HEK293 (cell line): ENCODE data around the gene PDZRN3.
A peak's percentile ranks its signal among the peaks of the same experiment; 100 is the strongest.

ENCODE experiments used
- CTCF ChIA-PET: fragments of 350-600 bp; formaldehyde crosslinking; extraction: SDS; loops from one replicate; lab custom pipeline; 2021; ENCODE audit warnings: antibody characterized with exemption; lab: Yijun Ruan, JAX
- POLR2A ChIA-PET: fragments of 300-600 bp; formaldehyde crosslinking; extraction: SDS; loops from one replicate; lab custom pipeline; 2020; ENCODE audit warnings: antibody characterized with exemption, inconsistent platforms; lab: Yijun Ruan, JAX
- H3K27ac ChIP-seq: fragments of 200-500 bp; sonication (Bioruptor generic); 2 replicates; pipeline ENCODE4 v1.5.1; 2014; ENCODE audit warnings: low read depth, low read length, control low read depth, inconsistent platforms; ENCODE audit errors: extremely low read depth
- H3K36me3 ChIP-seq, 2 experiments: fragments of 200-500 bp in 1 of 2; sonication (Bioruptor generic) in 1 of 2; 1 replicate in 1 of 2; 2 replicates in 1 of 2; pipeline ENCODE4 v1.5.1; 2014 to 2017; ENCODE audit warnings: inconsistent platforms in 2 of 2, low read length in 2 of 2; ENCODE audit not compliant: control insufficient read depth in 2 of 2, insufficient read depth in 1 of 2
- H3K4me1 ChIP-seq: fragments of 200-500 bp; sonication (Bioruptor generic); 2 replicates; pipeline ENCODE4 v1.5.1; 2014; ENCODE audit warnings: mild to moderate bottlenecking, low read length, inconsistent platforms; ENCODE audit not compliant: control insufficient read depth, insufficient read depth
- H3K4me3 ChIP-seq: 2 replicates; pipeline ENCODE4 v1.5.1; 2011; ENCODE audit warnings: low read depth, mild to moderate bottlenecking, control low read depth, low read length, moderate library complexity
- H3K9me3 ChIP-seq: fragments of 200-500 bp; sonication (Bioruptor generic); 2 replicates; pipeline ENCODE4 v1.5.1; 2014; ENCODE audit warnings: low read depth, low read length, inconsistent platforms; ENCODE audit not compliant: control insufficient read depth, insufficient read depth
- GLI2 ChIP-seq: fragments of 450-650 bp; formaldehyde crosslinking; IDR thresholded peaks from 2 replicates; pipeline ENCODE4; 2017; ENCODE audit warnings: missing biosample characterization, missing genetic modification characterization, low read depth, borderline replicate concordance
- HIC1 ChIP-seq: fragments of 450-650 bp; formaldehyde crosslinking; IDR thresholded peaks from 2 replicates; pipeline ENCODE4 v1.5.1; 2016; ENCODE audit warnings: missing biosample characterization, missing genetic modification characterization
- HOXA7 ChIP-seq: sonication (generic); formaldehyde crosslinking; IDR thresholded peaks from 2 replicates; pipeline ENCODE4 v1.8.1; 2022; ENCODE audit warnings: missing genetic modification reagents, borderline replicate concordance
- KLF10 ChIP-seq: fragments of 450-650 bp; IDR thresholded peaks from 2 replicates; pipeline ENCODE4 v1.5.1; 2018; ENCODE audit warnings: missing biosample characterization, mild to moderate bottlenecking, missing genetic modification characterization
- OSR2 ChIP-seq: fragments of 450-650 bp; formaldehyde crosslinking; IDR thresholded peaks from 2 replicates; pipeline ENCODE4 v1.5.1; 2016; ENCODE audit warnings: missing biosample characterization, missing genetic modification characterization
- PRDM2 ChIP-seq: fragments of 450-650 bp; formaldehyde crosslinking; IDR thresholded peaks from 2 replicates; pipeline ENCODE4 v1.5.1; 2016; ENCODE audit warnings: missing biosample characterization, missing genetic modification characterization, borderline replicate concordance
- PRDM6 ChIP-seq: fragments of 450-650 bp; formaldehyde crosslinking; IDR thresholded peaks from 2 replicates; pipeline ENCODE4 v1.5.1; 2017; ENCODE audit warnings: missing biosample characterization, missing genetic modification characterization
- WT1 ChIP-seq: fragments of 450-650 bp; formaldehyde crosslinking; IDR thresholded peaks from 2 replicates; pipeline ENCODE4 v1.5.1; 2016; ENCODE audit warnings: missing biosample characterization, missing genetic modification characterization
- YY2 ChIP-seq: fragments of 450-650 bp; formaldehyde crosslinking; IDR thresholded peaks from 2 replicates; pipeline ENCODE4 v1.5.1; 2016; ENCODE audit warnings: missing biosample characterization, missing genetic modification characterization
- ZBTB10 ChIP-seq: fragments of 450-650 bp; formaldehyde crosslinking; IDR thresholded peaks from 2 replicates; pipeline ENCODE4 v1.5.1; 2016; ENCODE audit warnings: missing biosample characterization, missing genetic modification characterization
- ZBTB17 ChIP-seq: fragments of 450-650 bp; formaldehyde crosslinking; IDR thresholded peaks from 2 replicates; pipeline ENCODE4 v1.5.1; 2016; ENCODE audit warnings: missing biosample characterization, missing genetic modification characterization
- ZNF112 ChIP-seq: fragments of 450-650 bp; formaldehyde crosslinking; IDR thresholded peaks from 2 replicates; pipeline ENCODE4 v1.5.0; 2017; ENCODE audit warnings: missing biosample characterization, missing genetic modification characterization
- ZNF114 ChIP-seq: fragments of 450-650 bp; formaldehyde crosslinking; IDR thresholded peaks from 2 replicates; pipeline ENCODE4 v1.5.0; 2017; ENCODE audit warnings: missing biosample characterization, missing genetic modification characterization
- ZNF133 ChIP-seq: fragments of 450-650 bp; formaldehyde crosslinking; IDR thresholded peaks from 2 replicates; pipeline ENCODE4 v1.5.1; 2016; ENCODE audit warnings: missing biosample characterization, missing genetic modification characterization
- ZNF202 ChIP-seq: fragments of 450-650 bp; formaldehyde crosslinking; IDR thresholded peaks from 2 replicates; pipeline ENCODE4 v1.5.1; 2016; ENCODE audit warnings: missing biosample characterization, missing genetic modification characterization, borderline replicate concordance
- ZNF426 ChIP-seq: fragments of 450-650 bp; formaldehyde crosslinking; IDR thresholded peaks from 2 replicates; pipeline ENCODE4 v1.5.1; 2017; ENCODE audit warnings: missing biosample characterization, missing genetic modification characterization, mild to moderate bottlenecking, inconsistent platforms, moderate library complexity
- ZNF747 ChIP-seq: fragments of 450-650 bp; formaldehyde crosslinking; IDR thresholded peaks from 2 replicates; pipeline ENCODE4 v1.5.1; 2016; ENCODE audit warnings: missing biosample characterization, missing genetic modification characterization
- ZSCAN16 ChIP-seq: fragments of 450-650 bp; formaldehyde crosslinking; IDR thresholded peaks from 2 replicates; pipeline ENCODE4 v1.5.1; 2016; ENCODE audit warnings: missing biosample characterization, missing genetic modification characterization
- TF ChIP-seq, protein P1 (sequence below): fragments of 450-650 bp; formaldehyde crosslinking; IDR thresholded peaks from 2 replicates; pipeline ENCODE4 v1.5.1; 2016; ENCODE audit warnings: missing biosample characterization, missing genetic modification characterization

PDZRN3 gene

DNA sequence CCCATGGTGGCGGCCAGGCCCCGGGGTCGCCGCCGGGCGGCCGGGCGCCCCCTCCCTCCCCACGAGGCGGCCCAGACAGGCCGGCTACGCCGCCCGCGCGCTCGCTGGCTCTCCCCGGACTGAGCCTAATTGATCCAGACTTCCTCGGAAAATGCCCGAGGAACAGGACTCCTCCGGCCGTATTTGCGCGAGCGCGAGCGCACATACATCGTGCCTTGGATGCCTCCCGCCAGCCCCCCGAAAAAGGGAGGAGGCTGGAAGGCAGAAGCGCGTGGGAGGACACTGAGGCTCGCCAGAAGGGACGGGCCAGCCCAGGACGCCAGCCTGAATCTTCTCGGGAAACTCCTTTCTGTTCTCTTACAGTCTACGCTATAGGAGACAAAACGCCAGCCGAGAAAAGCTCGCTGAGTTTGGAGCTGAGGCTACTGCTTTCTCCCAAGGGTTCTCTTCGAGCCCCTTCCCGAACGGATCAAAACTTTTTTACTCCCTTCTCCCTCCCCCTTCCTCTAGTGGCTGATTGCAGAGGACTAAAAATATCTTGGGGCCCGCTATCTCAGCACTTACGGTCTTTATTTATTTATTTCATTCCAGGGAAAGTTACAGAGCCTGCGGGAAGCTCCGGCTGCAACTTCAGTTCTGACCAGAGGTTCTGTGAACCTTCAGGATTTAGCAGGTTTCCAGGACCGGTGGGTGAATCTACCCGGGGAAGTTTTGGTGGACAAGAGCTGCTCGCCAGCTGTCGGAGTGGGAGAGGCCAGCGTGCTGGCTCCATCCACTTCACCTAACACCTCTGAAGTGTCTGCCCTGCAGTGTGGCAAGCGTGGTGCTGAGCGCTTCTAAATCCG, at the start of gene PDZRN3 (continued):
- TF ChIP-seq ZSCAN16 (peak; percentile 50; the same call in 1 of the 2 replicates), WT1 (tag by site-specific recombination) (no peak), HOXA7 (CRISPR knock-in tag) (no peak), ZBTB17 (tag by site-specific recombination) (peak; percentile 13; the same call in 1 of the 2 replicates), PRDM6 (tag by site-specific recombination) (no peak)
- TF ChIP-seq, protein P1, sequence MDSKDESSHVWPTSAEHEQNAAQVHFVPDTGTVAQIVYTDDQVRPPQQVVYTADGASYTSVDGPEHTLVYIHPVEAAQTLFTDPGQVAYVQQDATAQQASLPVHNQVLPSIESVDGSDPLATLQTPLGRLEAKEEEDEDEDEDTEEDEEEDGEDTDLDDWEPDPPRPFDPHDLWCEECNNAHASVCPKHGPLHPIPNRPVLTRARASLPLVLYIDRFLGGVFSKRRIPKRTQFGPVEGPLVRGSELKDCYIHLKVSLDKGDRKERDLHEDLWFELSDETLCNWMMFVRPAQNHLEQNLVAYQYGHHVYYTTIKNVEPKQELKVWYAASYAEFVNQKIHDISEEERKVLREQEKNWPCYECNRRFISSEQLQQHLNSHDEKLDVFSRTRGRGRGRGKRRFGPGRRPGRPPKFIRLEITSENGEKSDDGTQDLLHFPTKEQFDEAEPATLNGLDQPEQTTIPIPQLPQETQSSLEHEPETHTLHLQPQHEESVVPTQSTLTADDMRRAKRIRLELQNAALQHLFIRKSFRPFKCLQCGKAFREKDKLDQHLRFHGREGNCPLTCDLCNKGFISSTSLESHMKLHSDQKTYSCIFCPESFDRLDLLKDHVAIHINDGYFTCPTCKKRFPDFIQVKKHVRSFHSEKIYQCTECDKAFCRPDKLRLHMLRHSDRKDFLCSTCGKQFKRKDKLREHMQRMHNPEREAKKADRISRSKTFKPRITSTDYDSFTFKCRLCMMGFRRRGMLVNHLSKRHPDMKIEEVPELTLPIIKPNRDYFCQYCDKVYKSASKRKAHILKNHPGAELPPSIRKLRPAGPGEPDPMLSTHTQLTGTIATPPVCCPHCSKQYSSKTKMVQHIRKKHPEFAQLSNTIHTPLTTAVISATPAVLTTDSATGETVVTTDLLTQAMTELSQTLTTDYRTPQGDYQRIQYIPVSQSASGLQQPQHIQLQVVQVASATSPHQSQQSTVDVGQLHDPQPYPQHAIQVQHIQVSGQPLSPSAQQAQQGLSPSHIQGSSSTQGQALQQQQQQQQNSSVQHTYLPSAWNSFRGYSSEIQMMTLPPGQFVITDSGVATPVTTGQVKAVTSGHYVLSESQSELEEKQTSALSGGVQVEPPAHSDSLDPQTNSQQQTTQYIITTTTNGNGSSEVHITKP (tag by site-specific recombination), result 0 out of 2 replicates have a peak, but pooled peaks have one; percentile 35

DNA sequence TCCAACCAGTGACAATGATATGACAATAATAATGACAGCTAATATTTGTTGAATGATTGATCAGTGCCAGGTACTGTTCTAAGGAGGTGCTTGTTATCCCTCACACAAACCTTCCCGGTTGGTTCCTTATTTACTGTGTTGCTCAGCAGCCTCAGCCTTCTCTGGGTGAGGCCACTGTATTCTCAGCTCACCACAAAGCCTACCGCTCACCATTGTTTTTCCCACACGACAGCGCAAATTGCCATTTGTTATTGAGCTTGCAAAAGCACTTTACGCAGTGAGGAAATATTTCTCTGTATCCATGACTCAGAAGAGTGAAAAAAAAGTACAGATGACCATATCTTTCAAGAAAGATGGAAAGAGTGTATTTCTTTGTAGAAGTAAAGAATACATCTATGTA, 49.5 kb upstream of the PDZRN3 start:
- no peaks in the 10 kb centered on the region for H3K36me3 ChIP-seq
- CTCF ChIA-PET, result no interaction called here
- POLR2A ChIA-PET, result no interaction called here
- TF ChIP-seq KLF10 (tag by site-specific recombination), result no peak
- TF ChIP-seq ZNF426 (tag by site-specific recombination), result no peak
- TF ChIP-seq GLI2 (tag by site-specific recombination), result no peak
- no peak for TF ChIP-seq ZNF747 (tag by site-specific recombination)
- TF ChIP-seq OSR2 (tag by site-specific recombination), result no peak
- TF ChIP-seq YY2 (tag by site-specific recombination), result no peak
- no peak for TF ChIP-seq PRDM2 (tag by site-specific recombination)
- no peak for TF ChIP-seq ZNF202 (tag by site-specific recombination)
- TF ChIP-seq ZBTB10, result no peak
- TF ChIP-seq ZNF112 (tag by site-specific recombination), result no peak
- TF ChIP-seq HIC1 (tag by site-specific recombination), result no peak
- TF ChIP-seq ZNF133, result no peak
- no peak for TF ChIP-seq ZNF114 (tag by site-specific recombination)

More for the DNA sequence above, 49.5 kb upstream of the PDZRN3 start:
- H3K9me3 ChIP-seq, result no peaks in the 10 kb centered on the region
- H3K4me3 ChIP-seq, result no peak overlapping the region
- no peak overlapping the region for H3K27ac ChIP-seq
- no peaks in the 10 kb centered on the region for H3K4me1 ChIP-seq
